Measurements from ENCODE around the gene ATP5F1C. TPM values are rescaled to one million over a fixed set of nuclear protein-coding genes. Genes with fewer than 3 reads are reported as not detected.
A peak's percentile ranks its signal among the peaks of the same experiment; 100 is the strongest.
"Not testable (repeated sequence)": the region's sequence is repeated elsewhere in the genome, so short reads cannot be mapped to it uniquely, and the experiment has no call there.

The ATP5F1C gene
- 100 to 1,000 TPM; 177 to 208 TPM for total RNA-seq
- polyA plus RNA-seq (ENCODE audit: insufficient read length in 6 of 6): 100 to 1,000 TPM; 251 to 280 (median 259) TPM
- long read RNA-seq, donor 1, transcript ATP5F1C-202 (10 exons, 1,163 nt): major isoform, 79 of 280 reads
- long read RNA-seq, donor 1, transcript ATP5F1C-201 (9 exons, 1,078 nt): minor isoform, 48 of 280 reads
- long read RNA-seq, donor 1, transcript ATP5F1C-207 (4 exons, 782 nt): minor isoform, 5 of 280 reads
- long read RNA-seq, donor 1, transcript ATP5F1C-209 (4 exons, 460 nt): minor isoform, 20 of 280 reads
- long read RNA-seq, donor 1, partial matches to known transcripts: 126 of 280 reads
- long read RNA-seq, donor 1, other reads (novel, unspliced or antisense): 0 of 280 reads
- long read RNA-seq, donor 2, transcript ATP5F1C-207 (4 exons, 782 nt): minor isoform, 8 of 230 reads
- long read RNA-seq, donor 2, transcript ATP5F1C-202 (10 exons, 1,163 nt): major isoform, 51 of 230 reads
- long read RNA-seq, donor 2, transcript ATP5F1C-201 (9 exons, 1,078 nt): minor isoform, 40 of 230 reads
- long read RNA-seq, donor 2, transcript ATP5F1C-209 (4 exons, 460 nt): minor isoform, 14 of 230 reads
- long read RNA-seq, donor 2, partial matches to known transcripts: 114 of 230 reads
- long read RNA-seq, donor 2, other reads (novel, unspliced or antisense): 0 of 230 reads
- long read RNA-seq, donor 3, transcript ATP5F1C-209 (4 exons, 460 nt): minor isoform, 9 of 214 reads
- long read RNA-seq, donor 3, transcript ATP5F1C-201 (9 exons, 1,078 nt): minor isoform, 50 of 214 reads
- long read RNA-seq, donor 3, transcript ATP5F1C-202 (10 exons, 1,163 nt): major isoform, 68 of 214 reads
- long read RNA-seq, donor 3, partial matches to known transcripts: 78 of 214 reads
- long read RNA-seq, donor 3, other reads (novel, unspliced or antisense): 0 of 214 reads
- long read RNA-seq, donor 4, transcript ATP5F1C-202 (10 exons, 1,163 nt): major isoform, 106 of 157 reads
- long read RNA-seq, donor 4, transcript ATP5F1C-201 (9 exons, 1,078 nt): minor isoform, 36 of 157 reads
- long read RNA-seq, donor 4, partial matches to known transcripts: 5 of 157 reads
- long read RNA-seq, donor 4, other reads (novel, unspliced or antisense): 4 of 157 reads
- long read RNA-seq, donor 5, transcript ATP5F1C-202 (10 exons, 1,163 nt): major isoform, 74 of 257 reads
- long read RNA-seq, donor 5, transcript ATP5F1C-201 (9 exons, 1,078 nt): minor isoform, 52 of 257 reads
- long read RNA-seq, donor 5, transcript ATP5F1C-209 (4 exons, 460 nt): minor isoform, 10 of 257 reads
- long read RNA-seq, donor 5, partial matches to known transcripts: 113 of 257 reads
- long read RNA-seq, donor 5, other reads (novel, unspliced or antisense): 0 of 257 reads
- long read RNA-seq, donor 6, transcript ATP5F1C-201 (9 exons, 1,078 nt): minor isoform, 85 of 502 reads
- long read RNA-seq, donor 6, transcript ATP5F1C-202 (10 exons, 1,163 nt): major isoform, 117 of 502 reads
- long read RNA-seq, donor 6, transcript ATP5F1C-209 (4 exons, 460 nt): minor isoform, 34 of 502 reads
- long read RNA-seq, donor 6, transcript ATP5F1C-207 (4 exons, 782 nt): minor isoform, 8 of 502 reads
- long read RNA-seq, donor 6, partial matches to known transcripts: 251 of 502 reads
- long read RNA-seq, donor 6, other reads (novel, unspliced or antisense): 0 of 502 reads
- long read RNA-seq, donor 7, transcript ATP5F1C-202 (10 exons, 1,163 nt): major isoform, 67 of 157 reads
- long read RNA-seq, donor 7, transcript ATP5F1C-201 (9 exons, 1,078 nt): minor isoform, 46 of 157 reads
- long read RNA-seq, donor 7, partial matches to known transcripts: 33 of 157 reads
- long read RNA-seq, donor 7, other reads (novel, unspliced or antisense): 0 of 157 reads
- long read RNA-seq, donor 8, transcript ATP5F1C-202 (10 exons, 1,163 nt): minor isoform, 35 of 129 reads
- long read RNA-seq, donor 8, transcript ATP5F1C-201 (9 exons, 1,078 nt): major isoform, 40 of 129 reads
- long read RNA-seq, donor 8, partial matches to known transcripts: 49 of 129 reads
- long read RNA-seq, donor 8, other reads (novel, unspliced or antisense): 0 of 129 reads
- long read RNA-seq, donor 9, partial matches to known transcripts: 0 of 2 reads
- long read RNA-seq, donor 9, other reads (novel, unspliced or antisense): 0 of 2 reads
- long read RNA-seq, donor 10, transcript ATP5F1C-202 (10 exons, 1,163 nt): major isoform, 140 of 177 reads
- long read RNA-seq, donor 10, transcript ATP5F1C-201 (9 exons, 1,078 nt): minor isoform, 31 of 177 reads
- long read RNA-seq, donor 10, partial matches to known transcripts: 3 of 177 reads
- long read RNA-seq, donor 10, other reads (novel, unspliced or antisense): 2 of 177 reads
- long read RNA-seq, donor 11, transcript ATP5F1C-201 (9 exons, 1,078 nt): minor isoform, 28 of 455 reads
- long read RNA-seq, donor 11, transcript ATP5F1C-210 (9 exons, 1,096 nt): minor isoform, 6 of 455 reads
- long read RNA-seq, donor 11, transcript ATP5F1C-209 (4 exons, 460 nt): minor isoform, 48 of 455 reads
- long read RNA-seq, donor 11, transcript ATP5F1C-202 (10 exons, 1,163 nt): major isoform, 158 of 455 reads
- long read RNA-seq, donor 11, partial matches to known transcripts: 200 of 455 reads
- long read RNA-seq, donor 11, other reads (novel, unspliced or antisense): 5 of 455 reads
- long read RNA-seq, donor 12, transcript ATP5F1C-201 (9 exons, 1,078 nt): minor isoform, 23 of 138 reads
- long read RNA-seq, donor 12, transcript ATP5F1C-202 (10 exons, 1,163 nt): major isoform, 56 of 138 reads
- long read RNA-seq, donor 12, partial matches to known transcripts: 54 of 138 reads
- long read RNA-seq, donor 12, other reads (novel, unspliced or antisense): 0 of 138 reads

- intact Hi-C loops (cut with DNase I): no loop called here
- no peak for TF ChIP-seq CTCF (IDR thresholded peaks at IDR 0.05)
- Histone ChIP-seq H3K27me3 (no peaks in the 10 kb centered on the region), H3K27ac (peak within 1 kb of the TSS; percentile 73 to 85), H3K4me1 (peaks cover 17 to 83% of the 10 kb centered on the region in 2 donors), H3K4me3 (peak within 1 kb of the TSS; percentile 97 to 99), H3K9me3 (no peaks in the 10 kb centered on the region), H3K36me3 (peaks cover 0 to 6% of the 10 kb centered on the region in 2 donors)
- DNase-seq (peak; percentile 97 to 99 (median 98)), ATAC-seq (peak; percentile 98)
These were observed at the start of gene ATP5F1C, which contains the start of gene KIN for GRCh38 chr10:7787857-7788638. TSS of gene ATP5F1C (plus strand) at chr10:7788177. CDS start at chr10:7788208, 31 bp downstream. TSS of gene KIN (minus strand) at chr10:7787993. CDS start at chr10:7787933, 60 bp downstream.

- H3K4me1 ChIP-seq: no peaks in the 10 kb centered on the region
- H3K27ac ChIP-seq: no peak overlapping the region
- H3K4me3 ChIP-seq: no peak overlapping the region
- no peak for TF ChIP-seq CTCF (IDR thresholded peaks at IDR 0.05)
- H3K36me3 ChIP-seq: no peaks in the 10 kb centered on the region
- ATAC-seq: no peak
- H3K27me3 ChIP-seq: no peaks in the 10 kb centered on the region
- intact Hi-C loops (cut with DNase I): no loop called here
- H3K9me3 ChIP-seq: no peaks in the 10 kb centered on the region
- DNase-seq: no peak
These were observed 49.2 kb upstream of the ATP5F1C start for GRCh38 chr10:7738536-7739407.

- H3K36me3 ChIP-seq: no peaks in the 10 kb centered on the region
- no peak overlapping the region for H3K27ac ChIP-seq
- intact Hi-C loops (cut with DNase I): no loop called here
- no peak for ATAC-seq
- DNase-seq: no peak
- no peaks in the 10 kb centered on the region for H3K9me3 ChIP-seq
- H3K27me3 ChIP-seq: no peaks in the 10 kb centered on the region
- TF ChIP-seq CTCF (IDR thresholded peaks at IDR 0.05): no peak
- no peak overlapping the region for H3K4me3 ChIP-seq
- no peaks in the 10 kb centered on the region for H3K4me1 ChIP-seq
These were observed 43.7 kb upstream of the ATP5F1C start for GRCh38 chr10:7744307-7744706.

GRCh38 chr10:7748637-7749036 lies 39.3 kb upstream of the ATP5F1C start:
- ATAC-seq; H3K27me3 ChIP-seq; H3K9me3 ChIP-seq; H3K4me3 ChIP-seq; intact Hi-C loops (cut with DNase I); H3K4me1 ChIP-seq; H3K27ac ChIP-seq; DNase-seq: not testable (repeated sequence)
- H3K36me3 ChIP-seq: peaks cover 0 to 39% of the 10 kb centered on the region in 2 donors
